Measurements from ENCODE around the gene DMBX1.

DNA sequence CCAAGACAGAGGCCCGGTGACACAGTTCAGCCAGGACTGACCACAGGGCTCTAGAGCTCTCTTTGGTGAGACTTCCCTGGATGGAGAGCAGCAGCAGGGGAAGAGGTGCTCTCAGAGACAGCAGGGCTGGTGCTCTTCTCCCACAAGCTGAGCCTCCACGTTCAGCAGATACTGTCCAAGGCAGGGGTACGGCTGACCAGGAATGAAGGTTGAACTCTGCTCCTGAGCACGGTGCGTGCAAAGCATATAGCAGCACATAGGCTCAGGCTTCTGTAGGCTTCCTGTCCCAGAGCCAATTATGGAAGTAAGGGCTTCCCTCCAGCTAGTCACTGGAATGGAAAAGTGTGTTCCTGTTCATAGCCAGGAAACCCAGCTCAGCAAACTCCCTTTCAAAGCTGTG, 23.9 kb downstream of the DMBX1 start:
- TF ChIP-seq, protein P1, sequence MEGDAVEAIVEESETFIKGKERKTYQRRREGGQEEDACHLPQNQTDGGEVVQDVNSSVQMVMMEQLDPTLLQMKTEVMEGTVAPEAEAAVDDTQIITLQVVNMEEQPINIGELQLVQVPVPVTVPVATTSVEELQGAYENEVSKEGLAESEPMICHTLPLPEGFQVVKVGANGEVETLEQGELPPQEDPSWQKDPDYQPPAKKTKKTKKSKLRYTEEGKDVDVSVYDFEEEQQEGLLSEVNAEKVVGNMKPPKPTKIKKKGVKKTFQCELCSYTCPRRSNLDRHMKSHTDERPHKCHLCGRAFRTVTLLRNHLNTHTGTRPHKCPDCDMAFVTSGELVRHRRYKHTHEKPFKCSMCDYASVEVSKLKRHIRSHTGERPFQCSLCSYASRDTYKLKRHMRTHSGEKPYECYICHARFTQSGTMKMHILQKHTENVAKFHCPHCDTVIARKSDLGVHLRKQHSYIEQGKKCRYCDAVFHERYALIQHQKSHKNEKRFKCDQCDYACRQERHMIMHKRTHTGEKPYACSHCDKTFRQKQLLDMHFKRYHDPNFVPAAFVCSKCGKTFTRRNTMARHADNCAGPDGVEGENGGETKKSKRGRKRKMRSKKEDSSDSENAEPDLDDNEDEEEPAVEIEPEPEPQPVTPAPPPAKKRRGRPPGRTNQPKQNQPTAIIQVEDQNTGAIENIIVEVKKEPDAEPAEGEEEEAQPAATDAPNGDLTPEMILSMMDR (IDR thresholded peaks at IDR 0.05) = no peak
- TF ChIP-seq, protein P2, sequence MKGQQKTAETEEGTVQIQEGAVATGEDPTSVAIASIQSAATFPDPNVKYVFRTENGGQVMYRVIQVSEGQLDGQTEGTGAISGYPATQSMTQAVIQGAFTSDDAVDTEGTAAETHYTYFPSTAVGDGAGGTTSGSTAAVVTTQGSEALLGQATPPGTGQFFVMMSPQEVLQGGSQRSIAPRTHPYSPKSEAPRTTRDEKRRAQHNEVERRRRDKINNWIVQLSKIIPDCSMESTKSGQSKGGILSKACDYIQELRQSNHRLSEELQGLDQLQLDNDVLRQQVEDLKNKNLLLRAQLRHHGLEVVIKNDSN (IDR thresholded peaks at IDR 0.05; ENCODE audit: borderline replicate concordance, low read depth) = no peak
